K562 treated with DMSO at 1 percent for 4 hours (cell line): ENCODE data around the gene TPD52L1. TPM values are rescaled to one million over a fixed set of nuclear protein-coding genes. Genes with fewer than 3 reads are reported as not detected.

Experiments used
- total RNA-seq: library from RNA; unstranded; fragments of 300-600 nt; gene quantifications from 2 replicates; pipeline ENCODE4 v1.2.3, GENCODE V29; 2022; ENCODE audit not compliant: insufficient read depth

The TPD52L1 gene, protein sequence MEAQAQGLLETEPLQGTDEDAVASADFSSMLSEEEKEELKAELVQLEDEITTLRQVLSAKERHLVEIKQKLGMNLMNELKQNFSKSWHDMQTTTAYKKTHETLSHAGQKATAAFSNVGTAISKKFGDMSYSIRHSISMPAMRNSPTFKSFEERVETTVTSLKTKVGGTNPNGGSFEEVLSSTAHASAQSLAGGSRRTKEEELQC
- total RNA-seq: 104 and 106 TPM in 2 replicates

DNA sequence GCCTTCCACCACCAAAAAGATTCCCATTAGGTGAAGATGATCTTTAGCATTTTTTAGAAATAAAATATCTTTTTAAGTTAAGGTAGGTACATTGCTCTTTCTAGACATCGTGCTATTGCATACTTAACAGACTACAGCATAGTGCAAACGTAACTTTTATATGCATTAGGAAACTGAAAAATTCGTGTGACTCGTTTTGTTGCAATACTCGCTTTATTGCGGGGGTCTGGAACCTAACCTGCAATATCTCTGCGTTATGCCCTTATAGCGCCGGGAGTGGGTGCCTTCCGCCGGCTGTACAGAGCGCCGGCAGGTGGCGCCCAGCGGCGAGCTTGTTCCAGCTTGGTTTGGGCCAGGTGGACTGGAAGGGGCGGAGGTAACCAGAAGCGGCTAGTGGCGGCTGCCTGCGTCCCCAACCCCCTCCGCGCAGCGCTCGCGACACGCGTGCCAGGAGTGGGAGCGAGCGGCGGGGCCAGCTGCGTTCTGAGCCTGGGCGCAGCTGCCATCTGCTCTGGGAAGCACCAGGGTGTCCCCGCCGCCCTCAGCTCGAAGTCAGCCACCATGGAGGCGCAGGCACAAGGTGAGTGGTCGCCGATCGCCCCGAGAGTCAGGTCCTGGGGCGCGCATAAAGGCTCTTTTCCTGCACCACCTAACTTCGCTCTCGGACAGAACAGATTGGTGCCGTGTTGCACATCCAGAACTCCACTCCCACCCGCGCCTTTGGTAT is at the start of gene TPD52L1:
TSS of gene TPD52L1 (plus strand) at position 383 of the 727 bp plus-strand sequence. CDS start at position 562, 179 bp downstream.

DNA sequence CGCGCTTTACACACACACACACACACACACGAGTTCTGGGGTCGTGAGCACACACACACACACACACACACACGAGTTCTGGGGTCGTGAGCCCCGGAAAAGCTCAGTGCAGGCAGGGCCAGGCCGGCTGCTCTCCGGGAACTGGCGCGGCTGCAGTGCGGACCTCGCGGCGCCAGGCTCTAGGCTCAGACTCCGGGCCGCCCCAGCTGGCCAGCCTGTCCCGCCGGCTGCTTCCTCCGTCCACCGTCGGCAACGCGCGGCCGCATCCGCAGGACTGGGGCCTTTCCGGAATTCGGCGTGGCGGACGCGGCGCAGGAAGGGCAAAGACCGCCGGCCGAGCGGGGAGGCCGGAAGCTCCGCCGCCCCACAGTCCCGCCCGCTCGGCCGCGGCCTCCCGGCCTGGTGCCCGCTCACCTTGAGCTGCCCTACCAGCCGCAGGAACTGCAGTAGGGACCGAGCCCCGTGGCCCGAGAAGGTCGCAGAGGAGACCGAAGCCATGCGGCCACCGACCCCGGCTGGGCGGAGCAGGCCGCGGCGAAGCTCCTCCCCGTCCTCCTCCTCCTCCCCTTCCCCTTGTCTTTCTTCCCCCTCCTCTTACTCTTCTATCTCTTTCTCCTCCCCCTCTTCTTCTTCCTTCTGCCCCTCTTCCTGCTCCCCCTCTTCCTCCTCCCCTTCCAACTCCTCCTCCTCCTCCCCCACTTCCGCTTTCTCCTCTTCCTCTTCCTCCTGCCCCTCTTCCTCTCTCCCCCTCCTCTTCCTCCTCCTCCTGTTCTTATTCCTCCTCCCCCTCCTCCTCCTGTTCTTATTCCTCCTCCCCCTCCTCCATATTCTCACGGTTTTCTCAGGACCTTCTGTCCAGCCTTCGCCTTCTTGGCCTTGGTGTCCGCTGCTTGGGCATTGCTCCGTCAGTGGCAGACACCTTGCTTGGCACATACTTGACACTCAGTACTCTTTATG is 148.1 kb downstream of the TPD52L1 start, which contains the start of gene HDDC2:
TSS of gene HDDC2 (minus strand) at position 533 of the 957 bp plus-strand sequence. CDS start at position 498, 35 bp downstream.

Other genes with a start within 250 kb of the TPD52L1 start
- gene RNF217, start 191.3 kb upstream of the TPD52L1 start, total RNA-seq: 3.9 and 4.7 TPM in 2 replicates
- gene HDDC2, start 148.2 kb downstream of the TPD52L1 start, total RNA-seq: 139 and 160 TPM in 2 replicates